ENCODE data around the gene C19orf85.

Gene C19orf85

DNA sequence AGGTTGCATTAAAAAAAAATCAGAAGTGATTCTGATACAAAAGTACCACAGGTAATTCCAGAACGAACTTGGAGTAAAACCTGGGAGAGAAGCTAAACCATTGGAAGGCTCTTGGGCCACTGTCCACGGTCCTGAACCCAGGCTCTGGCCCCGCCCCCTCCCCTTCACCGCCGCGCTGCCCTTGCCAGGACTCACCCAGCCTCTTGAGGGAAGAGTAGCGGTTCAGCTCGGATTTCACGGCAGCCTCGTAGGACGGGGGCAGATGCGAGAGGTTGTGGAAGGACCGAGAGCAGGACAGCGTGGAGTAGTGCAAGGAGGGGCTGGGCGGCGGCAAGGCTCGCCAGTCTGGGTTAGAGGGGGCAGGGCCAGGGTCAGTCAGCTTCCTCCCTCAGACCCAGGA, 27.1 kb downstream of the C19orf85 start:
- TF ChIP-seq, protein P1, sequence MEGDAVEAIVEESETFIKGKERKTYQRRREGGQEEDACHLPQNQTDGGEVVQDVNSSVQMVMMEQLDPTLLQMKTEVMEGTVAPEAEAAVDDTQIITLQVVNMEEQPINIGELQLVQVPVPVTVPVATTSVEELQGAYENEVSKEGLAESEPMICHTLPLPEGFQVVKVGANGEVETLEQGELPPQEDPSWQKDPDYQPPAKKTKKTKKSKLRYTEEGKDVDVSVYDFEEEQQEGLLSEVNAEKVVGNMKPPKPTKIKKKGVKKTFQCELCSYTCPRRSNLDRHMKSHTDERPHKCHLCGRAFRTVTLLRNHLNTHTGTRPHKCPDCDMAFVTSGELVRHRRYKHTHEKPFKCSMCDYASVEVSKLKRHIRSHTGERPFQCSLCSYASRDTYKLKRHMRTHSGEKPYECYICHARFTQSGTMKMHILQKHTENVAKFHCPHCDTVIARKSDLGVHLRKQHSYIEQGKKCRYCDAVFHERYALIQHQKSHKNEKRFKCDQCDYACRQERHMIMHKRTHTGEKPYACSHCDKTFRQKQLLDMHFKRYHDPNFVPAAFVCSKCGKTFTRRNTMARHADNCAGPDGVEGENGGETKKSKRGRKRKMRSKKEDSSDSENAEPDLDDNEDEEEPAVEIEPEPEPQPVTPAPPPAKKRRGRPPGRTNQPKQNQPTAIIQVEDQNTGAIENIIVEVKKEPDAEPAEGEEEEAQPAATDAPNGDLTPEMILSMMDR (IDR thresholded peaks at IDR 0.05; ENCODE audit: low read depth, low read length, missing control alignments): no peak
- no peak overlapping the region for H3K4me3 ChIP-seq (replicated peaks; ENCODE audit: low read depth, low read length)
- DNase-seq (ENCODE audit: extremely low read depth, low read depth): no peak

DNA sequence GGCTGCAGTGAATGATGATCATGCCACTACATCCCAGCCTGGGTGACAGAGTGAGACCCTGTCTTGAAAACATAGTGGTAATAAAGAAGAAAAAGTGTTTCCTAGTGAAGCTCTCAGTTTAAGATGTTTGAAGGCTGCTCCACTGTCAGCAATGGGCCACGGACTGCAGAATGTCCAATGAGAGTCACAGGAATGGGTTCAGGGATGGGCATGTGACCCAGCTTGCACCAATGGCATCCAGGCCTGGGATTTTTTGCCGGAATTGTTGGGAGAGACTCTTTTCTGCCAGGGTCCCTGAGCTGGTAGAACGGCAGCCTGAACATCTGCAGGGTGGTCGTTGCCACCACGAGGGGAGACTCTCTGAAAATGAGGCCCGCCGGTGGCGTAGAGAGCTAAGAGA, 27.7 kb downstream of the C19orf85 start:
- no peak for DNase-seq (ENCODE audit: extremely low read depth, low read depth)
- TF ChIP-seq, protein P1 (IDR thresholded peaks at IDR 0.05; ENCODE audit: low read depth, low read length, missing control alignments): no peak
- no peak overlapping the region for H3K4me3 ChIP-seq (replicated peaks; ENCODE audit: low read depth, low read length)

DNA sequence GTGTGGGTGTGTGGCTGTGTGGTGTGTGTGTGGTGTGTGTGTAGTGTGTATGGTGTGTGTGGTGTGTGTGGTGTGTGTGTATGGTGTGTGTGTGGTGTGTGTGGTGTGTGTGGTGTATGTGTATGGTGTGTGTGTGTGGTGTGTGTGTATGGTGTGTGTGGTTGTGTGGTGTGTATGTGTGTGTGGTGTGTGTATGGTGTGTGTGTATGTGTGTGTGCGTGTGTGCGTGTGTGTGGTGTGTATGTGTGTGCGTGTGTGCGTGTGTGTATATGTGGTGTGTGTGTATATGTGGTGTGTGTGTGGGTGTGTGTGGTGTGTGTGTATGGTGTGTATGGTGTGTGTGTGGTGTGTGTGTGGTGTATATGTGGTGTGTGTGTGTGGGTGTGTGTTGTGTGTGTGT, 29.5 kb downstream of the C19orf85 start:
- no peak for DNase-seq (ENCODE audit: extremely low read depth, low read depth)
- H3K4me3 ChIP-seq (replicated peaks; ENCODE audit: low read depth, low read length): no peak overlapping the region
- TF ChIP-seq, protein P1 (IDR thresholded peaks at IDR 0.05; ENCODE audit: low read depth, low read length, missing control alignments): no peak

DNA sequence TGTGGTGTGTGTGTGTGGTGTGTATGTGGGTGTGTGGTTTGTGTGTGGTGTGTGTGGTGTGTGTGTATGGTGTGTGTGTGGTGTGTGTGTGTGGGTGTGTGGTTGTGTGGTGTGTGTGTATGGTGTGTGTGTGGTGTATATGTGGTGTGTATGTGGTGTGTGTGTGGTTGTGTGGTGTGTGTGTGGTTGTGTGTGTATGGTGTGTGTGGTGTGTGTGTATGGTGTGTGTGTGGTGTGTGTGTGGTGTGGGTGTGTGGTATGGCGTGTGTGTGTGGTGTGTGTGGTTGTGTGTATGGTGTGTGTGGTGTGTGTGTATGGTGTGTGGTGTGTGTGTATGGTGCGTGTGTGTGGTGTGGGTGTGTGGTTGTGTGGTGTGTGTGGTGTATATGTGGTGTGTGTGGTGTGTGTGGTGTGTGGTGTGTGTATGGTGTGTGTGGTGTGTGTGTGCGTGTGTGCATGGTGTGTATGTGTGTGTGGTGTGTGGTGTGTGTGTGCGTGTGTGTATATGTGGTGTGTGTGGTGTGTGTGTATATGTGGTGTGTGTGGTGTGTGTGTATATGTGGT, 30.1 kb downstream of the C19orf85 start:
- TF ChIP-seq, protein P1 (IDR thresholded peaks at IDR 0.05; ENCODE audit: low read depth, low read length, missing control alignments): no peak
- no peak for DNase-seq (ENCODE audit: extremely low read depth, low read depth)
- H3K4me3 ChIP-seq (replicated peaks; ENCODE audit: low read depth, low read length): no peak overlapping the region

DNA sequence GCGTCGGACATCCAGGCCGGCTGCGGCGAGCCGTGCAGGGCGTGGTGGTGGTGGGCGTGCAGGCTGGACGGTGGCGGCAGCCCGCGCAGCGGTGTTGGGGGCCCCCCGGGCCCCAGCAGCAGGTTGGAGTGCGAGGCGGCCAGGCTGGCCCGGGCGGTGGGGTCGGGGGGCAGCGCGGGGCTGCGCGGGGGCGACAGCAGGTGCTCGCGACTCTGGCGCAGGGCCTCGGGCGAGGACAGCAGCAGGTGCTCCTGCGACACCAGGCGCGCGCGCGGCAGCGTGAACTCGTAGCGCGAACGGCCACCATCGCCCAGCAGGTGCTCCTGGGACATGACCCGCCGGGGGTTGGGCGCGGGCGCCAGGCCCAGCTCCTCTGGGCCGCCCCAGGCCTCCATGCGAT, 31.3 kb downstream of the C19orf85 start:
- DNase-seq (ENCODE audit: extremely low read depth, low read depth): no peak
- TF ChIP-seq, protein P1 (IDR thresholded peaks at IDR 0.05; ENCODE audit: low read depth, low read length, missing control alignments): no peak
- H3K4me3 ChIP-seq (replicated peaks; ENCODE audit: low read depth, low read length): no peak overlapping the region

DNA sequence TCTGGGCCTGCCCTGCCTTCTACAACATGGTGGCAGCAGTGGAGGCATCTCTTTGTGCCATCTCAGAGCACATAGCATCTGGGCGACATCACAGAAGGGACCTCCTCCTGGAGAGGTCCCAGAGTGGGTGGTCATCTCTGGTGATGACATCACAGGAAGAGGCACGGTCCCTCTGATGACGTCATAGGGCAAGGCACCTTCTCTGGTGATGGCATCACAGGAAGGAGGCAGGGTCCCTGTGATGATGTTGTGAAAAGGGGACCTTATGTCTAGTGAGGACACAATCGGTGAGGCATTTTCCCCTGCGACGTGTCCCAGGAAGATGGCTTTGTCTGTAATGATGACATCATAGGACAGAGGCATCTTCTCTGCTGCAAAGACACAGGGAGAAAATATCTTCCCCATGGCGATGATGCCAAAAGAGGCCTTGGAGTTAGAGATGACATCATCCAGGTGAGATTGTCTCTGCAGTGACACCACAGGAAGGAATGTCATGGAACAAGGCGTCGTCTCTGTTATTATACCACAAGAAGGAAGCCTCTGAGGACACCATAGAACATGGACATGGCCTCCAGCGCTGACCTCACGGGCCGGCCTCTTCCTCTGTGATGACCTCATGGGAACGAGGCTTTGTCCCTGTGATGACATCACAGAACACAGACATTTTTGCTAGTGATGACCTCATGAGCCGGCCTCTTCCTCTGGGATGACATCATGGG, 32.2 kb downstream of the C19orf85 start:
- H3K4me3 ChIP-seq (replicated peaks; ENCODE audit: low read depth, low read length): no peak overlapping the region
- DNase-seq (ENCODE audit: extremely low read depth, low read depth): no peak
- TF ChIP-seq, protein P1 (IDR thresholded peaks at IDR 0.05; ENCODE audit: low read depth, low read length, missing control alignments): no peak
